GM19372 (cell line): ENCODE results near the gene KIF13A.
"Not testable (repeated sequence)": the region's sequence is repeated elsewhere in the genome, so short reads cannot be mapped to it uniquely, and the experiment has no call there.

Experiments
- ATAC-seq: cut with Tn5 transposase; IDR thresholded peaks from one replicate; pipeline ENCODE4 v1.9.1; 2021; ENCODE audit warnings: mild to moderate bottlenecking, low read depth, moderate library complexity; ENCODE audit not compliant: unreplicated experiment

Gene KIF13A

GRCh38 chr6:17999425-17999824 is 12.0 kb upstream of the KIF13A start:
- ATAC-seq: no peak

- no peak for ATAC-seq
These were observed 11.0 kb upstream of the KIF13A start for GRCh38 chr6:17998442-17998841.

- ATAC-seq: no peak
These were observed 10.6 kb upstream of the KIF13A start for GRCh38 chr6:17998003-17998402.

GRCh38 chr6:17995414-17995813 is 8.0 kb upstream of the KIF13A start:
- ATAC-seq: no peak

- no peak for ATAC-seq
These were observed 6.6 kb upstream of the KIF13A start for GRCh38 chr6:17994019-17994418.

- ATAC-seq: no peak
These were observed 1.0 kb upstream of the KIF13A start for GRCh38 chr6:17988422-17988944.

GRCh38 chr6:17987697-17988421 is 424 bp upstream of the KIF13A start:
- ATAC-seq: peak; percentile 62

- peak; percentile 24 for ATAC-seq
These were observed 584 bp downstream of the KIF13A start for GRCh38 chr6:17986656-17987446.

GRCh38 chr6:17985934-17986655 is 1.3 kb downstream of the KIF13A start:
- ATAC-seq: no peak

- ATAC-seq: no peak
These were observed 2.4 kb downstream of the KIF13A start for GRCh38 chr6:17984812-17985670.

GRCh38 chr6:17984399-17984798 is 3.0 kb downstream of the KIF13A start:
- no peak for ATAC-seq

- no peak for ATAC-seq
These were observed 3.7 kb downstream of the KIF13A start for GRCh38 chr6:17983730-17984129.

GRCh38 chr6:17980329-17980728 is 7.1 kb downstream of the KIF13A start:
- no peak for ATAC-seq

GRCh38 chr6:17979479-17979878 is 8.0 kb downstream of the KIF13A start:
- no peak for ATAC-seq

- ATAC-seq: not testable (repeated sequence)
These were observed 11.2 kb downstream of the KIF13A start for GRCh38 chr6:17976258-17976657.

GRCh38 chr6:17974570-17975368 is 12.7 kb downstream of the KIF13A start:
- no peak for ATAC-seq

- ATAC-seq: no peak
These were observed 14.3 kb downstream of the KIF13A start for GRCh38 chr6:17972978-17973622.

- no peak for ATAC-seq
These were observed 15.1 kb downstream of the KIF13A start for GRCh38 chr6:17972074-17972952.
